H1 (cell line): ENCODE data around the gene PRSS22. TPM values are rescaled to one million over a fixed set of nuclear protein-coding genes. Genes with fewer than 3 reads are reported as not detected.

Source experiments
- CTCF ChIA-PET: fragments of 300-600 bp; sonication (Branson Sonifier 250); formaldehyde crosslinking; loops from one replicate; lab custom pipeline; 2021; ENCODE audit not compliant: partially characterized antibody; lab: Charles Lee
- POLR2A ChIA-PET: fragments of 300-600 bp; sonication (Branson Sonifier 250); formaldehyde crosslinking; loops from one replicate; lab custom pipeline; 2021; ENCODE audit warnings: inconsistent platforms; ENCODE audit not compliant: partially characterized antibody; lab: Charles Lee
- DNase-seq, 2 experiments: peaks; one replicate each; pipeline versions ENCODE4 v3.0.0 to v3.0.0-alpha.2; 2010 to 2022; ENCODE audit warnings: low spot score in 2 of 2, low read depth in 1 of 2, mixed read lengths in 1 of 2
- FAIRE-seq: peaks from 2 replicates; lab custom pipeline; 2011; peaks lifted over from hg19 to GRCh38; lab: Jason Lieb, UNC
- H2AFZ ChIP-seq: 2 replicates; pipeline ENCODE4 v1.8.1; 2012; ENCODE audit warnings: low read length, inconsistent platforms
- H2AK5ac ChIP-seq: 2 replicates; pipeline ENCODE4 v1.6.1; 2013; ENCODE audit warnings: low read depth, low read length
- H2BK120ac ChIP-seq: replicated peaks from 2 replicates; pipeline ENCODE3; 2013; ENCODE audit warnings: low read depth, low read length, inconsistent platforms
- H2BK12ac ChIP-seq: 2 replicates; pipeline ENCODE4 v1.6.1; 2013; ENCODE audit warnings: low read depth, low read length
- H2BK15ac ChIP-seq: 2 replicates; pipeline ENCODE4 v1.6.1; 2013; ENCODE audit warnings: low read length
- H2BK20ac ChIP-seq: 2 replicates; pipeline ENCODE4 v1.6.1; 2013; ENCODE audit warnings: low read length
- H2BK5ac ChIP-seq: 2 replicates; pipeline ENCODE4 v1.6.1; 2013; ENCODE audit warnings: low read depth, low read length
- H3K14ac ChIP-seq: 2 replicates; pipeline ENCODE4 v1.6.1; 2013; ENCODE audit warnings: inconsistent platforms; ENCODE audit not compliant: insufficient read length
- H3K18ac ChIP-seq: 2 replicates; pipeline ENCODE4 v1.6.1; 2013; ENCODE audit warnings: low read length; ENCODE audit errors: extremely low read depth
- H3K23ac ChIP-seq: 2 replicates; pipeline ENCODE4 v1.6.1; 2013; ENCODE audit warnings: inconsistent platforms; ENCODE audit not compliant: insufficient read length
- H3K23me2 ChIP-seq: 2 replicates; pipeline ENCODE4 v1.6.1; 2013; ENCODE audit warnings: low read depth, low read length
- H3K27ac ChIP-seq: 2 replicates; pipeline ENCODE4 v1.6.1; 2011; ENCODE audit warnings: low read depth, low read length, inconsistent platforms
- H3K27me3 ChIP-seq, 4 experiments: replicated peaks in 1 of 4; 1 replicate in 1 of 4; 2 replicates in 3 of 4; pipeline versions ENCODE4 v1.6.1 to v1.8.1; 2011 to 2013; ENCODE audit warnings: low read length in 3 of 4, mild to moderate bottlenecking in 3 of 4, inconsistent platforms in 2 of 4, mixed read lengths in 2 of 4, moderate library complexity in 1 of 4; ENCODE audit not compliant: control insufficient read depth in 3 of 4, insufficient read depth in 3 of 4; ENCODE audit errors: extremely low read depth in 1 of 4
- H3K36me3 ChIP-seq, 4 experiments: 2 replicates each; pipeline versions ENCODE4 v1.6.1 to v1.8.1; 2011 to 2013; ENCODE audit warnings: mild to moderate bottlenecking in 4 of 4, low read length in 3 of 4, moderate library complexity in 2 of 4, control low read depth in 1 of 4, inconsistent platforms in 1 of 4; ENCODE audit not compliant: insufficient read depth in 4 of 4, control insufficient read depth in 2 of 4
- H3K4ac ChIP-seq: replicated peaks from 2 replicates; pipeline ENCODE3; 2013; ENCODE audit warnings: low read length, low read depth, mixed read lengths, inconsistent platforms; ENCODE audit not compliant: insufficient read length
- H3K4me1 ChIP-seq, 4 experiments: replicated peaks in 1 of 4; 1 replicate in 1 of 4; 2 replicates in 3 of 4; pipeline versions ENCODE4 v1.6.1 to v1.8.1; 2011 to 2013; ENCODE audit warnings: low read length in 3 of 4, inconsistent platforms in 2 of 4, mixed read lengths in 1 of 4; ENCODE audit not compliant: insufficient read depth in 4 of 4, control insufficient read depth in 3 of 4
- H3K4me2 ChIP-seq, 2 experiments: 2 replicates each; pipeline versions ENCODE4 v1.6.1 to v1.8.1; 2011 to 2013; ENCODE audit warnings: low read depth in 2 of 2, low read length in 2 of 2, control low read depth in 1 of 2, inconsistent platforms in 1 of 2, mild to moderate bottlenecking in 1 of 2; ENCODE audit not compliant: insufficient read depth in 1 of 2
- H3K4me3 ChIP-seq, 4 experiments: fragments of 200-600, 300-600 bp in 1 of 4; sonication (generic), shearing (Covaris generic), sonication (Bioruptor Twin) in 1 of 4; 2 replicates each; pipeline versions ENCODE4 v1.5.1 to v1.8.1; 2011 to 2016; ENCODE audit warnings: low read length in 4 of 4, low read depth in 3 of 4, control low read depth in 2 of 4, inconsistent platforms in 2 of 4, mild to moderate bottlenecking in 2 of 4, mixed read lengths in 1 of 4, moderate library complexity in 1 of 4; ENCODE audit not compliant: insufficient read depth in 2 of 4; ENCODE audit errors: extremely low read depth in 1 of 4
- H3K56ac ChIP-seq: replicated peaks from 2 replicates; pipeline ENCODE3; 2013; ENCODE audit warnings: low read depth, mild to moderate bottlenecking, mixed read lengths, low read length, inconsistent platforms; ENCODE audit not compliant: insufficient read length
- H3K79me1 ChIP-seq: 2 replicates; pipeline ENCODE4 v1.6.1; 2013; ENCODE audit warnings: low read depth, low read length, control low read depth
- H3K79me2 ChIP-seq, 2 experiments: 2 replicates each; pipeline versions ENCODE4 v1.6.1 to v1.8.1; 2012 to 2013; ENCODE audit warnings: low read length in 2 of 2, mild to moderate bottlenecking in 2 of 2, inconsistent platforms in 1 of 2; ENCODE audit not compliant: insufficient read depth in 2 of 2, control insufficient read depth in 1 of 2
- H3K9ac ChIP-seq, 4 experiments: replicated peaks in 1 of 4; 1 replicate in 1 of 4; 2 replicates in 3 of 4; pipeline versions ENCODE4 v1.6.1 to v1.8.1; 2011 to 2013; ENCODE audit warnings: low read depth in 3 of 4, low read length in 3 of 4, control low read depth in 2 of 4, mild to moderate bottlenecking in 2 of 4, moderate library complexity in 2 of 4, inconsistent platforms in 1 of 4; ENCODE audit errors: extremely low read depth in 1 of 4
- H3K9me3 ChIP-seq, 2 experiments: 2 replicates each; pipeline versions ENCODE4 v1.6.1 to v1.8.1; 2012 to 2013; ENCODE audit warnings: mild to moderate bottlenecking in 2 of 2, moderate library complexity in 2 of 2, control low read depth in 1 of 2, inconsistent platforms in 1 of 2, low read depth in 1 of 2, low read length in 1 of 2, mixed read lengths in 1 of 2; ENCODE audit not compliant: insufficient read depth in 2 of 2
- H4K20me1 ChIP-seq, 2 experiments: replicated peaks in 1 of 2; 2 replicates each; pipeline versions ENCODE3 to v1.8.1; 2011 to 2013; ENCODE audit warnings: inconsistent platforms in 2 of 2, low read length in 2 of 2, mild to moderate bottlenecking in 1 of 2; ENCODE audit not compliant: insufficient read depth in 2 of 2, control insufficient read depth in 1 of 2
- H4K5ac ChIP-seq: 2 replicates; pipeline ENCODE4 v1.6.1; 2013; ENCODE audit warnings: low read length, low read depth, mixed read lengths, inconsistent platforms; ENCODE audit not compliant: insufficient read length
- H4K8ac ChIP-seq: 2 replicates; pipeline ENCODE4 v1.8.0; 2013; ENCODE audit warnings: mild to moderate bottlenecking, moderate library complexity, low read length, inconsistent platforms; ENCODE audit not compliant: insufficient read depth; ENCODE audit errors: extremely low read depth
- H4K91ac ChIP-seq: replicated peaks from 2 replicates; pipeline ENCODE3; 2013; ENCODE audit warnings: low read length, mixed read lengths, inconsistent platforms; ENCODE audit not compliant: insufficient read length
- BACH1 ChIP-seq: IDR thresholded peaks from 2 replicates; pipeline ENCODE4 v1.6.1; 2012; ENCODE audit warnings: low read length, improper control_type of control experiment
- CHD1 ChIP-seq: IDR thresholded peaks from 2 replicates; pipeline ENCODE4 v1.6.1; 2012; ENCODE audit warnings: low read depth, low read length, improper control_type of control experiment
- CTCF ChIP-seq, 3 experiments: IDR thresholded peaks; 1 replicate in 2 of 3; 2 replicates in 1 of 3; pipeline versions ENCODE4 v1.5.1 to v1.6.1; 2011; ENCODE audit warnings: low read length in 3 of 3, mild to moderate bottlenecking in 3 of 3, inconsistent platforms in 2 of 3, low read depth in 1 of 3, moderate library complexity in 1 of 3; ENCODE audit not compliant: insufficient read depth in 1 of 3; ENCODE audit errors: control extremely low read depth in 1 of 3
- KDM1A ChIP-seq: fragments of 200-600, 300-600 bp; sonication (generic); IDR thresholded peaks from 2 replicates; pipeline ENCODE4 v1.7.1; 2016; ENCODE audit warnings: mild to moderate bottlenecking, low read length, borderline replicate concordance
- MAFK ChIP-seq: IDR thresholded peaks from 2 replicates; pipeline ENCODE4 v1.6.1; 2012; ENCODE audit warnings: low read depth, mild to moderate bottlenecking, improper control_type of control experiment, low read length
- YY1 ChIP-seq: IDR thresholded peaks from 2 replicates; pipeline ENCODE4 v1.6.1; 2011; ENCODE audit warnings: low read depth, mild to moderate bottlenecking, low read length
- ZNF274 ChIP-seq: IDR thresholded peaks from 2 replicates; pipeline ENCODE4 v1.7.0; 2012; ENCODE audit warnings: low read length, borderline replicate concordance; ENCODE audit errors: extremely low read depth
- WGBS, 2 experiments: shearing (Covaris generic) in 1 of 2; methylation state at CpG; one replicate each; pipeline versions ENCODE4 v1.1.6 to v1.1.7; 2013 to 2015; ENCODE audit warnings: low lambda C conversion rate in 2 of 2, mixed read lengths in 2 of 2, inconsistent platforms in 1 of 2, low coverage in 1 of 2, missing lambda C conversion rate in 1 of 2; ENCODE audit not compliant: insufficient replicate concordance in 2 of 2, insufficient coverage in 1 of 2, insufficient read length in 1 of 2; ENCODE audit errors: extremely low coverage in 1 of 2, missing lambda C conversion rate in 1 of 2; 5-methylcytosine and 5-hydroxymethylcytosine counted together
- polyA plus RNA-seq, 7 experiments: library from polyadenylated mRNA; depleted of rRNA in 3 of 7; stranded (reverse) in 5 of 7; unstranded in 2 of 7; fragments of >200 nt in 5 of 7; fragments of 200-250 nt in 2 of 7; gene quantifications; 1 replicate in 5 of 7; 2 replicates in 1 of 7; 4 replicates in 1 of 7; pipeline versions ENCODE4 v1.2.1 to v1.2.3, GENCODE V29; 2011 to 2013; ENCODE audit warnings: missing spikeins in 2 of 7, mixed read lengths in 2 of 7
- total RNA-seq: library from RNA; stranded (reverse); fragmentation: NEBNext Ultra II Directional; extraction: Animal tissue kit (Norgen Biotek cat#: 25700); gene quantifications from 2 replicates; pipeline ENCODE4 v1.2.1, GENCODE V29; 2021

PRSS22 gene
- total and polyA plus RNA-seq, 2 of the 8 experiments (the other 6 are each of a cell fraction or from before 2014, with no cell fraction given): 4.0 to 4.4 TPM

- H3K79me2 ChIP-seq: no peaks in the 10 kb centered on the region
- peak overlapping the region; percentile 60; the same call in 1 of the 2 replicates for H2BK12ac ChIP-seq
- no peak overlapping the region for H4K5ac ChIP-seq
- H3K79me1 ChIP-seq: no peaks in the 10 kb centered on the region
- H3K56ac ChIP-seq: no peak overlapping the region
- no peak overlapping the region for H2AFZ ChIP-seq
- DNase-seq: peak in 1 of 2 experiments; percentile 90
- no peak overlapping the region for H3K23ac ChIP-seq
- no peak overlapping the region for H3K4me3 ChIP-seq
- 0 out of 2 replicates have a peak overlapping the region, but pooled peaks have one; percentile 18 for H2BK20ac ChIP-seq
- WGBS, 2 experiments: 83% methylated on average over 9 of the region's 14 CpGs; no CpG with 5 or more reads in 1 of the 2 experiments
- no peak overlapping the region for H2BK120ac ChIP-seq
- no peak overlapping the region for H3K18ac ChIP-seq
- no peak overlapping the region for H4K91ac ChIP-seq
- TF ChIP-seq ZNF274: no peak
- TF ChIP-seq MAFK: no peak
- TF ChIP-seq BACH1: no peak
- TF ChIP-seq CTCF (IDR thresholded peaks at IDR 0.05; ENCODE audit: control extremely low read depth in 1 of 3, insufficient read depth in 1 of 3, low read depth in 1 of 3, low read length in 3 of 3): no peak
- no peak for TF ChIP-seq YY1
- TF ChIP-seq CHD1: no peak
- no peak for TF ChIP-seq KDM1A
- H3K4me1 ChIP-seq: peaks cover 3 to 12% (median 6%) of the 10 kb centered on the region in 4 experiments; a peak in 5 of 7 replicates
- no peak overlapping the region for H3K4ac ChIP-seq
- FAIRE-seq: no peak
- H3K27ac ChIP-seq: no peak overlapping the region
- H3K9me3 ChIP-seq: peaks cover 8 to 17% of the 10 kb centered on the region in 2 experiments
- no peak overlapping the region for H3K9ac ChIP-seq
- ChIA-PET CTCF (interaction anchor here (0.8 to 4.4 kb wide), 5 partner anchors 13 to 71 kb away, joined by 3 to 49 read pairs (median 11); no protein-coding TSS in a partner anchor), POLR2A (interaction anchor here (0.6 to 1.9 kb wide), 3 partner anchors 32 to 105 kb away, joined by 3 to 6 read pairs (median 4); no protein-coding TSS in a partner anchor)
- peaks cover 0 to 3% (median 0%) of the 10 kb centered on the region in 4 experiments; a peak in 1 of 8 replicates for H3K36me3 ChIP-seq
- H3K27me3 ChIP-seq: peaks cover 2 to 19% (median 8%) of the 10 kb centered on the region in 4 experiments; a peak in 4 of 7 replicates
- H2BK5ac ChIP-seq: peak overlapping the region; percentile 60; the same call in 1 of the 2 replicates
- H2AK5ac ChIP-seq: 0 out of 2 replicates have a peak overlapping the region, but pooled peaks have one; percentile 82
- peaks cover 0 to 2% of the 10 kb centered on the region in 2 experiments for H4K20me1 ChIP-seq
- H4K8ac ChIP-seq: no peak overlapping the region
- H2BK15ac ChIP-seq: peak overlapping the region; percentile 95; the same call in 1 of the 2 replicates
- no peak overlapping the region for H3K14ac ChIP-seq
- H3K23me2 ChIP-seq: peaks cover 11% of the 10 kb centered on the region; the same call in 1 of the 2 replicates
- no peak overlapping the region for H3K4me2 ChIP-seq
Measured at GRCh38 chr16:2856061-2856670, 1.8 kb downstream of the PRSS22 start.
